ENCODE results near the gene NOXO1. TPM values are rescaled to one million over a fixed set of nuclear protein-coding genes. Genes with fewer than 3 reads are reported as not detected.
"Not testable (repeated sequence)": the region's sequence is repeated elsewhere in the genome, so short reads cannot be mapped to it uniquely, and the experiment has no call there.

Gene NOXO1
- total RNA-seq, 1 experiment from 2014 or later, result 0.43 TPM

- Histone ChIP-seq H3K4me3 (peak overlapping the region; percentile 89), H3K4me1 (peaks cover 19% of the 10 kb centered on the region), H3K9me3 (replicated peaks) (no peaks in the 10 kb centered on the region), H3K27ac (no peak overlapping the region), H3K27me3 (no peaks in the 10 kb centered on the region), H3K36me3 (peaks cover 23% of the 10 kb centered on the region)
- no peak for DNase-seq
These were observed 22.5 kb downstream of the NOXO1 start for GRCh38 chr16:1958715-1959268.

GRCh38 chr16:1958143-1958491 lies 23.2 kb downstream of the NOXO1 start:
- Histone ChIP-seq H3K36me3 (peaks cover 16% of the 10 kb centered on the region), H3K4me1 (peaks cover 19% of the 10 kb centered on the region)
- not testable (repeated sequence) for H3K27me3 ChIP-seq; H3K9me3 ChIP-seq (replicated peaks); DNase-seq; H3K4me3 ChIP-seq; H3K27ac ChIP-seq

GRCh38 chr16:1957434-1958142 lies 23.7 kb downstream of the NOXO1 start:
- H3K4me1 ChIP-seq, result peaks cover 14% of the 10 kb centered on the region
- H3K27ac ChIP-seq; DNase-seq; H3K27me3 ChIP-seq; H3K4me3 ChIP-seq; H3K9me3 ChIP-seq (replicated peaks): not testable (repeated sequence)
- peaks cover 11% of the 10 kb centered on the region for H3K36me3 ChIP-seq

GRCh38 chr16:1953734-1954133 lies 27.5 kb downstream of the NOXO1 start:
- Histone ChIP-seq H3K27me3 (no peaks in the 10 kb centered on the region), H3K27ac (no peak overlapping the region), H3K9me3 (replicated peaks) (no peaks in the 10 kb centered on the region), H3K36me3 (no peaks in the 10 kb centered on the region), H3K4me1 (peaks cover 14% of the 10 kb centered on the region), H3K4me3 (no peak overlapping the region)
- no peak for DNase-seq

- no peaks in the 10 kb centered on the region for H3K36me3 ChIP-seq
- H3K27ac ChIP-seq, result no peak overlapping the region
- no peaks in the 10 kb centered on the region for H3K9me3 ChIP-seq (replicated peaks)
- H3K4me3 ChIP-seq, result no peak overlapping the region
- DNase-seq, result no peak
- H3K4me1 ChIP-seq, result peaks cover 14% of the 10 kb centered on the region
- H3K27me3 ChIP-seq, result no peaks in the 10 kb centered on the region
These were observed 30.7 kb downstream of the NOXO1 start for GRCh38 chr16:1950559-1950958.

- Histone ChIP-seq H3K27ac (no peak overlapping the region), H3K9me3 (replicated peaks) (no peaks in the 10 kb centered on the region)
- DNase-seq, result no peak
These were observed 31.2 kb downstream of the NOXO1 start for GRCh38 chr16:1950047-1950446.

GRCh38 chr16:1949507-1949906 lies 31.8 kb downstream of the NOXO1 start:
- Histone ChIP-seq H3K27ac (no peak overlapping the region), H3K27me3 (no peaks in the 10 kb centered on the region)
- DNase-seq, result no peak

More at GRCh38 chr16:1950047-1950446, 31.2 kb downstream of the NOXO1 start:
- H3K36me3 ChIP-seq, result no peaks in the 10 kb centered on the region
- H3K4me3 ChIP-seq, result no peak overlapping the region
- H3K4me1 ChIP-seq, result peaks cover 13% of the 10 kb centered on the region
- H3K27me3 ChIP-seq, result no peaks in the 10 kb centered on the region

GRCh38 chr16:1947369-1947670 lies 33.9 kb downstream of the NOXO1 start:
- no peak for DNase-seq
- Histone ChIP-seq H3K4me1 (no peaks in the 10 kb centered on the region), H3K27me3 (no peaks in the 10 kb centered on the region), H3K9me3 (replicated peaks) (no peaks in the 10 kb centered on the region), H3K27ac (no peak overlapping the region), H3K4me3 (no peak overlapping the region), H3K36me3 (no peaks in the 10 kb centered on the region)

More at GRCh38 chr16:1949507-1949906, 31.8 kb downstream of the NOXO1 start:
- Histone ChIP-seq H3K9me3 (replicated peaks) (no peaks in the 10 kb centered on the region), H3K4me3 (no peak overlapping the region), H3K36me3 (no peaks in the 10 kb centered on the region), H3K4me1 (peaks cover 8% of the 10 kb centered on the region)

GRCh38 chr16:1946495-1947368 lies 34.5 kb downstream of the NOXO1 start:
- H3K9me3 ChIP-seq (replicated peaks), result no peaks in the 10 kb centered on the region
- no peaks in the 10 kb centered on the region; the same call in 1 of the 2 replicates for H3K4me1 ChIP-seq
- H3K27ac ChIP-seq, result no peak overlapping the region
- no peak for DNase-seq
- H3K36me3 ChIP-seq, result no peaks in the 10 kb centered on the region
- no peak overlapping the region for H3K4me3 ChIP-seq
- no peaks in the 10 kb centered on the region for H3K27me3 ChIP-seq

- no peak overlapping the region for H3K27ac ChIP-seq
- no peaks in the 10 kb centered on the region; the same call in 1 of the 2 replicates for H3K4me1 ChIP-seq
- H3K27me3 ChIP-seq, result no peaks in the 10 kb centered on the region
- no peak for DNase-seq
- H3K9me3 ChIP-seq (replicated peaks), result no peaks in the 10 kb centered on the region
- H3K36me3 ChIP-seq, result no peaks in the 10 kb centered on the region
- no peak overlapping the region for H3K4me3 ChIP-seq
These were observed 35.5 kb downstream of the NOXO1 start for GRCh38 chr16:1945559-1946391.

GRCh38 chr16:1944612-1945199 lies 36.6 kb downstream of the NOXO1 start:
- Histone ChIP-seq H3K27me3 (no peaks in the 10 kb centered on the region), H3K36me3 (no peaks in the 10 kb centered on the region), H3K4me1 (no peaks in the 10 kb centered on the region; the same call in 1 of the 2 replicates), H3K27ac (no peak overlapping the region), H3K4me3 (no peak overlapping the region), H3K9me3 (replicated peaks) (no peaks in the 10 kb centered on the region)
- DNase-seq, result no peak

- Histone ChIP-seq H3K36me3 (no peaks in the 10 kb centered on the region), H3K27ac (no peak within 1 kb of the TSS), H3K27me3 (no peaks in the 10 kb centered on the region), H3K4me3 (peak within 1 kb of the TSS; percentile 66), H3K9me3 (replicated peaks) (no peaks in the 10 kb centered on the region), H3K4me1 (no peaks in the 10 kb centered on the region; the same call in 1 of the 2 replicates)
- DNase-seq, result peak; percentile 100
These were observed 38.2 kb downstream of the NOXO1 start, which contains the start of gene MSRB1 for GRCh38 chr16:1942810-1943726. Gene MSRB1 (minus strand): TSS chr16:1943199. CDS start chr16:1943156, 43 bp downstream.

- Histone ChIP-seq H3K27ac (no peak overlapping the region), H3K4me1 (no peaks in the 10 kb centered on the region; the same call in 1 of the 2 replicates)
These were observed 39.0 kb downstream of the NOXO1 start for GRCh38 chr16:1942047-1942809.

More at GRCh38 chr16:1942047-1942809, 39.0 kb downstream of the NOXO1 start:
- Histone ChIP-seq H3K36me3 (no peaks in the 10 kb centered on the region), H3K9me3 (replicated peaks) (no peaks in the 10 kb centered on the region), H3K4me3 (peak overlapping the region; percentile 66), H3K27me3 (no peaks in the 10 kb centered on the region)
- DNase-seq, result no peak

Measured in SJCRH30 (cell line).